Subcutaneous abdominal adipose tissue (tissue), 5 donors: ENCODE results near the gene QRICH1.

Experiments used
- H3K27ac ChIP-seq: one replicate; pipeline ENCODE4 v1.7.0; 2013; ENCODE audit warnings: low read depth, mild to moderate bottlenecking, inconsistent platforms, low read length, moderate library complexity
- H3K27me3 ChIP-seq, 5 donors: one replicate each; pipeline ENCODE4 v1.7.0; 2013; ENCODE audit warnings: low read length in 5 of 5, inconsistent platforms in 1 of 5; ENCODE audit not compliant: control insufficient read depth in 5 of 5, insufficient read depth in 4 of 5
- H3K36me3 ChIP-seq, 5 donors: one replicate each; pipeline ENCODE4 v1.7.0; 2013; ENCODE audit warnings: low read length in 5 of 5; ENCODE audit not compliant: control insufficient read depth in 5 of 5, insufficient read depth in 5 of 5
- H3K4me1 ChIP-seq, 5 donors: one replicate each; pipeline ENCODE4 v1.7.0; 2013; ENCODE audit warnings: low read length in 5 of 5, mild to moderate bottlenecking in 3 of 5, moderate library complexity in 1 of 5; ENCODE audit not compliant: control insufficient read depth in 5 of 5, insufficient read depth in 5 of 5
- H3K4me3 ChIP-seq, 5 donors: one replicate each; pipeline ENCODE4 v1.7.0; 2013; ENCODE audit warnings: low read length in 5 of 5, low read depth in 1 of 5
- H3K9ac ChIP-seq, 5 donors: one replicate each; pipeline ENCODE4 v1.7.0; 2013; ENCODE audit warnings: low read length in 5 of 5, mild to moderate bottlenecking in 4 of 5, moderate library complexity in 3 of 5
- H3K9me3 ChIP-seq, 5 donors: one replicate each; pipeline ENCODE4 v1.7.0; 2013; ENCODE audit warnings: low read length in 5 of 5; ENCODE audit not compliant: control insufficient read depth in 5 of 5
- donor health status: healthy.
- donor health status: healthy.
- donor health status: healthy.
- donor health status: healthy.
- donor health status: healthy.

QRICH1 gene

DNA sequence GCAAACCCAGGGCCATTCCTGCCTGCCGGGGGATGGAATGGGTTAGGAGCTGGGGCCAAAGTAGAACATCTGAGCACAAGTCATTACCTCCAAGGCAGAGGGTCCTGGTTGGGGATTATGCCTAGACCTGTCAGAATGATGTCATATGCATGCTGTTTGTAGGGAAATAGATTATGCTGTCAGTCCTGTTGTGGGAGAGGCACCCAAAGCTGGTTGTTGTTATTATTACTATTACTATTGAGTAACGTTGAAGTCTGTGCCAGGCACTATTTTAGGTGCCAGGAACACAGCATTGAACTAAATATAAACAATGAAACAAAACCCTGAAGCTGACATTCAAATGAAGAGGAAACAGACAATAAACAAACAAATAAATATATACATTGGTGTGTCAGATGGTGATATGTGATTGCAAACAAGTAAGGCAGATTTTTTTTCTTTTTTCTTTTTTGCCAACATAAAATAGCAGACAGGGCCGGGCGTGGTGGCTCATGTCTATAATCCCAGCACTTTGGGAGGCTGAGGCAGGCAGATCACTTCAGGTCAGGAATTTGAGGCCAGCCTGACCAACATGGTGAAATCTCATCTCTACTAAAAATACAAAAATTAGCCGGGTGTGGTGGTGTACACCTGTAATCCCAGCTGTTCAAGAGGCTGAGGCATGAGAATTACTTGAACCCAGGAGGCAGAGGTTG lies 101.9 kb downstream of the QRICH1 start:
- Histone ChIP-seq H3K4me1 (peaks cover 9 to 29% (median 24%) of the 10 kb centered on the region in 5 donors), H3K4me3 (peak overlapping the region in 1 of 5 donors; percentile 93), H3K9ac (peak overlapping the region in 3 of 5 donors; percentile 30 to 39 (median 31)), H3K27ac (no peak overlapping the region), H3K27me3 (no peaks in the 10 kb centered on the region), H3K36me3 (peaks cover 0 to 15% (median 4%) of the 10 kb centered on the region in 5 donors), H3K9me3 (no peaks in the 10 kb centered on the region)

DNA sequence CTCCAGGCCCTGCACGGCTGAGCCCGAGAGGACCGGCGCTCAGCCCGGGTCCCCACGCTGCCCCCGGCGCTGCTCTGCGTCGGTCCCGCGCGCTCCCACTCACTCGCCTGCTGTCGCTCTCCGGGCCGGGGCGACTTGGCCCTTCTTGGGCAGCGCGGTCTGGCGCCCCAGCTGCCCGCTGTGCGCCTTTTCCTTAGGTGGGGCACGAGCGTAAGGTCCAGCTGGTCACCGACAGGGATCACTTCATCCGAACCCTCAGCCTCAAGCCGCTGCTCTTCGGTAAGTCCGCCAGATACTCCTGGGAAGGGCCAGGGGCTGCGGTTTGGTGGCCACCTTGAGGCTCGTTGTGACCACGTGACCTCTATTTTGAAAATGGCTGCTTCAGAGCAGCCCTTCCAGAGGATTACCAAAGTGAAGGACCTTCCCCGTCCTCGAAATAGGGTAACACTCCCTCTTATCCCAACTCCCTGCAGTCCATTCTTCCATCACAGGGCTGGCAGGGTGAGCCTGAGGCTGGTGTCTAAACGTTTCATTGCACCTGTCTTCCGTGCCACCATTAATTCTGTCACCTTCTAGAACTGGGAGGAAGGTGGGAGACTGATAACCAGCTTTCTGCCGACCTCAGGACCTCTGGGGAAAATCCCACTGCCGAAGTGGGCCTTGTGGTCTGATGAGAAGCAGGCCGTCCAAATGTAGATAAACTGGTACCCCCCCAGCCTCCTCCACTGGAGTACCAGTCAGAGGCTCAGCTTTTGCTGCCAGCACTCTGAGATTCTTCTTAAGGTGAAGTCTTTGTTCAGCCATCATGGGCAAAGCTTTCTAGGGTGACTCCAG lies 103.0 kb downstream of the QRICH1 start:
- Histone ChIP-seq H3K27me3 (no peaks in the 10 kb centered on the region), H3K4me1 (peaks cover 9 to 29% (median 24%) of the 10 kb centered on the region in 5 donors)

DNA sequence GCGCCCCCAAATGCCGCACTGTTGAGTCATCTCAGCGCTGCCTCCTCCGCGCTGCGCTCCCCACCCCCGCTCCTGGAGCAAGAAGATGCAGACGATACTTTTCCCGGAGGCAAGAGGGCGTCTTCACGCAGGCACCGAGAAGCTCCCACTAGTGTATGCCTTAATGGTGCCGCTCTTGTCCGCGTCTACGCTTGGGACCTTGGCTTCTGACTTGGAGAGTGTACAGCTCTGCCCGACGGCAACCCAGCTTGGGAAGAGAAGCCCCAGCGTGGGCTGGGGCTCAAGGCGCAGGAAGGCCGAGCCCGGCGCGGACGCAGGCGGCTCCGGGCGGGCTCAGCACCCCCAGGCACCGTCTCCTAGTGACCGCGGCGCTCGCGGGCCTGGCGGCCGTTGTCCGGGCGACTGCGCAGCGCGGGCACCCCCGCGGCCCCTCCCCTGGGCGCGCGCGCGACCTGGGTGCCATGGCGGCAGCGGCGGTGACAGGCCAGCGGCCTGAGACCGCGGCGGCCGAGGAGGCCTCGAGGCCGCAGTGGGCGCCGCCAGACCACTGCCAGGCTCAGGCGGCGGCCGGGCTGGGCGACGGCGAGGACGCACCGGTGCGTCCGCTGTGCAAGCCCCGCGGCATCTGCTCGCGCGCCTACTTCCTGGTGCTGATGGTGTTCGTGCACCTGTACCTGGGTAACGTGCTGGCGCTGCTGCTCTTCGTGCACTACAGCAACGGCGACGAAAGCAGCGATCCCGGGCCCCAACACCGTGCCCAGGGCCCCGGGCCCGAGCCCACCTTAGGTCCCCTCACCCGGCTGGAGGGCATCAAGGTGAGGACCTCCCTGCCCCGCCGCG lies 103.9 kb downstream of the QRICH1 start, which contains the start of gene P4HTM:
Gene P4HTM (plus strand): TSS at position 446 of the 840 bp plus-strand sequence. CDS start 16 bp downstream, at position 462.
- peak within 1 kb of the TSS; percentile 90 for H3K27ac ChIP-seq
- peak within 1 kb of the TSS; percentile 83 to 95 (median 86) for H3K4me3 ChIP-seq
- H3K36me3 ChIP-seq, result peaks cover 0 to 23% (median 12%) of the 10 kb centered on the region in 5 donors
- H3K27me3 ChIP-seq, result no peaks in the 10 kb centered on the region
- H3K9me3 ChIP-seq, result no peaks in the 10 kb centered on the region
- H3K4me1 ChIP-seq, result peaks cover 9 to 29% (median 24%) of the 10 kb centered on the region in 5 donors
- H3K9ac ChIP-seq, result peak within 1 kb of the TSS; percentile 66 to 88 (median 72)

More for the DNA sequence above, 103.0 kb downstream of the QRICH1 start:
- H3K36me3 ChIP-seq, result peaks cover 0 to 20% (median 7%) of the 10 kb centered on the region in 5 donors
- peak overlapping the region; percentile 90 for H3K27ac ChIP-seq
- H3K9me3 ChIP-seq, result no peaks in the 10 kb centered on the region
- peak overlapping the region; percentile 83 to 95 (median 86) for H3K4me3 ChIP-seq
- H3K9ac ChIP-seq, result peak overlapping the region; percentile 48 to 88 (median 71)

DNA sequence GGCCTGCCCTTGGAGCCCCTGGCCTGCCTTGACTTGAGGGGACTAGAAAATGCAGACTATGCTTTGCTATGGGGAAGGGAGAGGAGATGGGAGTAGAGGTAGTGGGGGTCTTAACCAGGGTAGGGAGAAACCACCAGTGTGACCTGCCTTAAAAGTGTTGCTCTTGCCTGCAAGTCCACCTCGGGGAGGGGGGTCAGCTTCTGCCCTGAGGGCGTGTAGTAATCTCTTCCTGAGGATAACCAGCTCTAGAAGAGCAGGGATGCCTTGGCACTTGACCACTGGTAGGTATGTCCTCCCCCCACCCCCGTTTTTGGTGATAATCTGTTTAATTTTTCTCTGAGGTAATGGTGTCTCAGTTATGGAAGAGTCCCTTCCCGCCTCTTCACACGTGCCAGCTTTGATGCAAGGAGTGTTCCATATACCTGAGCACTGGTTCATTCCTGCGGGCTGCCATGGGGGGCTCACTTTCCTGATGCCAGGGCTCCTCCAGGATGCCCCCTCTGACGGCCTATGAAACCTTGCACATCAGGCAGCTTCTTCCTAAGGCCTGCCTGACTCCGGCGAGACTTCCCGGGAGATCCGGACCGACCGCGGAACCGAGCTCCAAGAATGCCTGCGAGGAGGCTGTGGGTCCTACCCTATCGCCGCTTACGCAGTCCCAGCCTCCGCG lies 104.6 kb downstream of the QRICH1 start:
- Histone ChIP-seq H3K4me3 (peak overlapping the region; percentile 67 to 95 (median 86)), H3K27ac (peak overlapping the region; percentile 90), H3K4me1 (peaks cover 9 to 29% (median 24%) of the 10 kb centered on the region in 5 donors), H3K9ac (peak overlapping the region; percentile 66 to 84 (median 72)), H3K9me3 (no peaks in the 10 kb centered on the region), H3K36me3 (peaks cover 0 to 26% (median 19%) of the 10 kb centered on the region in 5 donors), H3K27me3 (no peaks in the 10 kb centered on the region)

DNA sequence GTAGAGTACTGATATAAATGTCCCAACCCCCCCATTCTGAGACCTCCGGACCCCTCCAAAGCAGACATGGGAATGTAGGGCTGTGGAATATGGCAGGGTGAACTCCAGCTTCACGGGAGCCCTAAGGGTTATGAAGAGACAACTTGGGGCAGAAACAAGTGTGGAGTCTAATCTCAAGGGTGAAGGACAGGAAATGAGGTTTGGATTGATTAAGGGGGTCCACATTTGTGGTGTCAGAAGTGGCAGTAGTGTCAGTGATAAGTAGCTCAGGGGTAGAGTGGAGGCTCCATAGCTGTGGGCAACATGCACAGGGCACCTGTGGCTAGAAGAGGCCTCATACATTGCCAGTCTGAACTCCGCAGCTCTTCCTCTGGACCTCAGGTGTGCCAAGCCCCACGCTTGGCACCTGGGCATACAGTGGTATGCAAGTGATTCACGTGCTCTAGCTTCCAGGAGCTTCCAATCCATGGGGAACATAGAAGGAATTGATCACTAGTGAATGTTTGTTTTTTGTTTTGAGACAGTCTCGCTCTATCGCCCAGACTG lies 108.0 kb downstream of the QRICH1 start:
- H3K4me1 ChIP-seq, result peaks cover 5 to 19% (median 15%) of the 10 kb centered on the region in 5 donors
- H3K27me3 ChIP-seq, result no peaks in the 10 kb centered on the region
- H3K9ac ChIP-seq, result peak overlapping the region in 1 of 5 donors; percentile 28
- H3K4me3 ChIP-seq, result no peak overlapping the region
- peaks cover 6 to 55% (median 51%) of the 10 kb centered on the region in 5 donors for H3K36me3 ChIP-seq
- H3K27ac ChIP-seq, result no peak overlapping the region
- no peaks in the 10 kb centered on the region for H3K9me3 ChIP-seq

DNA sequence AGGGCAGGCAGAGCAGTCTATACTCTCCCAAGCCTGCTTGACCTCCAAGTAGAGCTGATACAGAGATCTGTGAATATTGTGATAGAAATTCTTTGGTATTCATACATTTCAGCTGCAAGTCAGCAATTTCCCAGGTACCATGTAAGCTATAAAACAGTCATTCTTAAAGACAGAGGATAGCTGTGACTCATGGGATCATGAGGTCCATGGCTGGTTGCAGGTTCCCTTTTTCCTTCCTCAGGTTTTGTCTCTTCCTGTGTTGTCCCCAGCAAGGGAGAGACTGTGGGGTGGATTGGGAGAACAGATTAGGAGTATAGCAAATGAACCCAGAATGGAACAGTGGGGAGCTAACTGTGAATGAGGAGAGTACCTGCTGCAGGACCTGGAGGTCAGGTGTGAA lies 109.2 kb downstream of the QRICH1 start:
- no peak overlapping the region for H3K9ac ChIP-seq
- no peak overlapping the region for H3K4me3 ChIP-seq
- H3K27ac ChIP-seq, result no peak overlapping the region
- peaks cover 3 to 8% (median 8%) of the 10 kb centered on the region in 5 donors for H3K4me1 ChIP-seq
- peaks cover 6 to 67% (median 61%) of the 10 kb centered on the region in 5 donors for H3K36me3 ChIP-seq
- no peaks in the 10 kb centered on the region for H3K27me3 ChIP-seq
- H3K9me3 ChIP-seq, result no peaks in the 10 kb centered on the region

DNA sequence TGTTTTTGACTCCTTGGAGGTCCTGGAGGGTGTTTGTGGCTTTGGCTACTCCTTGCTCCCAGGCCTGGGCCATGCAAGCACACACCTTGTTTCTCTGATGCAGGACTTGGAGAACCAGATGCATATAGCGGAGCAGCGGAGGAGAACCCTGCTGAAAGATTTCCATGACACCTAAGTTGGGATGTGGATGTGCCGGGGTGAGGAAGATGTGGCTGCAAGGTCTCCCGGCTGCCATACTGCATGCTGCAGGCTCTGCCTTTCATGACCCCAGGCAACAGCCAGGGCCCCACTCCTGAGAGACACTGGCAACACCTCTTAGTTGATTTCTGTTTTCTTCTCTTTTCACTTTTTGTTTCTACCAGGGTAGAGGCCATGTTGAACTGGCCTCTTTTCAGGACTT lies 110.8 kb downstream of the QRICH1 start:
- H3K9ac ChIP-seq, result no peak overlapping the region
- H3K4me1 ChIP-seq, result no peaks in the 10 kb centered on the region
- H3K27me3 ChIP-seq, result no peaks in the 10 kb centered on the region
- no peaks in the 10 kb centered on the region for H3K9me3 ChIP-seq
- no peak overlapping the region for H3K4me3 ChIP-seq
- peaks cover 11 to 76% (median 71%) of the 10 kb centered on the region in 5 donors for H3K36me3 ChIP-seq
- H3K27ac ChIP-seq, result no peak overlapping the region

DNA sequence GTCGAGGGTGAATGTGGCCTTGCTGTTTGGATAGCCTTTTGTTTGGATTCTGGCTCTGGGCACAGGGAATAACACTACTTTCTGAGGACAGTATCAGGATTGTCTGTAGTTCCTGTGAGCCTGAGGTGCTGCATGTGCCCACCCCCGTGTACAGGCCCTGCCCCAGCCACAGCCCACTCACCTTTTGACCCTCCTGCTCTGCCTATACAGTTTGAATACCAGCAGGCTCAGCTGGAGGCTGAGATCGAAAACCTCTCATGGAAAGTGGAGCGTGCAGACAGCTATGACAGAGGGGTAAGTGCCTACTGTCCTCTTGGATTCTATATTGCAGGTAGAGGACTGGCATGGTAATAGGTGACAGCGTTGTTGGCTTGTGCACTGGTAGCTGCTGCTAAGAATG lies 111.2 kb downstream of the QRICH1 start:
- Histone ChIP-seq H3K27ac (no peak overlapping the region), H3K36me3 (peaks cover 14 to 79% (median 75%) of the 10 kb centered on the region in 5 donors)

DNA sequence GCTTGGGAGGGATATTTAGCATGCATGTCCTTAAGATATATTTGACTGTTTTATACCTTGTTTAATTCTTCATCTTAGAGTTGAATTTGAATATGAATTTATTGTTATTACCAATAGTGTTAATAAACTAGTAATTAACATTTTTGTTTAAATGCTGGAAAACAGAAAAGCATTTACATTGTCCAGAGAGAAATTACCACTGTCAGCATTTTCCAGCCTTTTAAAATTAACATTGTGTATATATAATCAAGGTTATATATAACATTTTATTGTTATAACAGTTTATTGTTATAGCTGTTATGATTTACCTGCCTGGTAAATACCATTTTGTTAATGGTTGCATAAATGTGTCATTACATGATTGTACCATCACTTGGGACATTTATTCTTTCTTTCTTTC lies 111.9 kb downstream of the QRICH1 start:
- Histone ChIP-seq H3K4me1 (no peaks in the 10 kb centered on the region), H3K36me3 (peaks cover 14 to 86% (median 79%) of the 10 kb centered on the region in 5 donors), H3K4me3 (no peak overlapping the region), H3K27ac (no peak overlapping the region), H3K27me3 (no peaks in the 10 kb centered on the region), H3K9me3 (no peaks in the 10 kb centered on the region), H3K9ac (no peak overlapping the region)

More for the DNA sequence above, 111.2 kb downstream of the QRICH1 start:
- no peak overlapping the region for H3K4me3 ChIP-seq
- H3K9me3 ChIP-seq, result no peaks in the 10 kb centered on the region
- no peaks in the 10 kb centered on the region for H3K4me1 ChIP-seq
- no peaks in the 10 kb centered on the region for H3K27me3 ChIP-seq
- no peak overlapping the region for H3K9ac ChIP-seq
